ENCODE results near the gene KNOP1.

- TF ChIP-seq POLR2A (IDR thresholded peaks at IDR 0.05; ENCODE audit: low read depth, low read length) (no peak), CTCF (IDR thresholded peaks at IDR 0.05; ENCODE audit: extremely low read depth in 1 of 2, insufficient read depth in 1 of 2, low read depth in 1 of 2, low read length in 2 of 2) (no peak), POLR2AphosphoS5 (IDR thresholded peaks at IDR 0.05; ENCODE audit: insufficient read depth, low read depth, low read length) (no peak), JUN (IDR thresholded peaks at IDR 0.05; ENCODE audit: borderline replicate concordance, insufficient read depth, insufficient read length, low read depth) (no peak), EZH2 (IDR thresholded peaks at IDR 0.05; ENCODE audit: borderline replicate concordance, low read depth, low read length, severe bottlenecking) (no peak), MAX (IDR thresholded peaks at IDR 0.05; ENCODE audit: insufficient read depth, insufficient read length) (no peak), FOS (IDR thresholded peaks at IDR 0.05; ENCODE audit: borderline replicate concordance, insufficient read depth, low read length) (no peak), GATA2 (IDR thresholded peaks at IDR 0.05; ENCODE audit: insufficient read depth, insufficient read length, low read depth, low read length) (no peak)
Observed at GRCh38 chr16:19664166-19664565, 53.9 kb downstream of the KNOP1 start.

Measured in endothelial cell of umbilical vein (primary cell).